DOHH2 (cell line): ENCODE results near the gene BABAM2.

Experiments used
- EZH2phosphoT487 ChIP-seq: fragments of 200-600 bp; sonication (generic); IDR thresholded peaks from 2 replicates; pipeline ENCODE4 v1.6.1; 2017; ENCODE audit warnings: borderline replicate concordance, mild to moderate bottlenecking, antibody characterized with exemption, low read length, moderate library complexity, mixed read lengths
- TF ChIP-seq, protein P1 (sequence below): fragments of 200-600 bp; sonication (generic); IDR thresholded peaks from one replicate; pipeline ENCODE4 v1.5.1; 2014; ENCODE audit warnings: antibody characterized with exemption, mild to moderate bottlenecking, low read depth, low read length; ENCODE audit not compliant: poor library complexity, severe bottlenecking

DNA sequence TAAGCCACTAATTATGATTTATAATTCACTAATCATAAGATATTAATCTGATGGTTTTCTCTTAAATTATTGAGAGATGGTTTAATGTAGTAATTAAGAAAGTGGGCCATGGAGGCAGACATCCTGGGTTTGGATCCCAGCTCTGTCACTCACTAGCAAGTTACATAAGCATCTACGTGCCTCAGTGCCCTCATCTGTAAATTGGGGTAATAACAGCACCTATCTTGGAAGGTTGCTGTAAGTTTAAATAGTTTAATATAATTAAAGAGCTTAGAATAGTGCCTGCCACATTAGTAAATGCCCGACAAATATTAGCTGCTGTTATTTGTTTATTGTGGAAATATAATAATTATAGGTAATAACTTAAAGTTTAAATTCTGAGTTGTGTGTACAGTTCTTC, 30.9 kb downstream of the BABAM2 start:
- TF ChIP-seq, protein P1, sequence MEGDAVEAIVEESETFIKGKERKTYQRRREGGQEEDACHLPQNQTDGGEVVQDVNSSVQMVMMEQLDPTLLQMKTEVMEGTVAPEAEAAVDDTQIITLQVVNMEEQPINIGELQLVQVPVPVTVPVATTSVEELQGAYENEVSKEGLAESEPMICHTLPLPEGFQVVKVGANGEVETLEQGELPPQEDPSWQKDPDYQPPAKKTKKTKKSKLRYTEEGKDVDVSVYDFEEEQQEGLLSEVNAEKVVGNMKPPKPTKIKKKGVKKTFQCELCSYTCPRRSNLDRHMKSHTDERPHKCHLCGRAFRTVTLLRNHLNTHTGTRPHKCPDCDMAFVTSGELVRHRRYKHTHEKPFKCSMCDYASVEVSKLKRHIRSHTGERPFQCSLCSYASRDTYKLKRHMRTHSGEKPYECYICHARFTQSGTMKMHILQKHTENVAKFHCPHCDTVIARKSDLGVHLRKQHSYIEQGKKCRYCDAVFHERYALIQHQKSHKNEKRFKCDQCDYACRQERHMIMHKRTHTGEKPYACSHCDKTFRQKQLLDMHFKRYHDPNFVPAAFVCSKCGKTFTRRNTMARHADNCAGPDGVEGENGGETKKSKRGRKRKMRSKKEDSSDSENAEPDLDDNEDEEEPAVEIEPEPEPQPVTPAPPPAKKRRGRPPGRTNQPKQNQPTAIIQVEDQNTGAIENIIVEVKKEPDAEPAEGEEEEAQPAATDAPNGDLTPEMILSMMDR, result no peak
- TF ChIP-seq EZH2phosphoT487, result no peak
